AG08396 (cell line): ENCODE measurements around the gene OR8U1.
A peak's percentile ranks its signal among the peaks of the same experiment; 100 is the strongest.
"Not testable (repeated sequence)": the region's sequence is repeated elsewhere in the genome, so short reads cannot be mapped to it uniquely, and the experiment has no call there.

Experiments
- DNase-seq: peaks from one replicate; pipeline ENCODE4 v3.0.0; 2012; ENCODE audit warnings: low spot score, mixed read lengths

Gene OR8U1

DNA sequence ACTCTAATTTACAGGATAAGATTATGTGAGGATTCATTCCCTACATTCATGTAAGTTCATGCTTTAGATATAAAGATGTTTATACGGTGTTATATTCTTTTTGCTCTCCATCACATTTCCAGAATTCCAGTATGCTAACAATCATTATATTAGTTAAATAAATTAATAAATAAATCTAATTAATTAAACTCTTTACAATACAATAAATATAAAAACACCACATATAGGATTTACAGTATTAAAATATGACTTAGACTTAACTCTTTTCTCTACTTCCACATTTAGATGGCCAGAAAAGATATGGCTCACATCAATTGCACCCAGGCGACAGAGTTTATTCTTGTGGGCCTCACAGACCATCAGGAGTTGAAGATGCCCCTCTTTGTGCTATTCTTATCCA lies at the start of gene OR8U1:
OR8U1 (plus strand) TSS at position 301 of the 400 bp plus-strand sequence; CDS start at position 301, 0 bp downstream.
- no peak for DNase-seq

GRCh38 chr11:56331861-56332491 lies 43.4 kb upstream of the OR8U1 start:
- DNase-seq: peak; percentile 2

DNA sequence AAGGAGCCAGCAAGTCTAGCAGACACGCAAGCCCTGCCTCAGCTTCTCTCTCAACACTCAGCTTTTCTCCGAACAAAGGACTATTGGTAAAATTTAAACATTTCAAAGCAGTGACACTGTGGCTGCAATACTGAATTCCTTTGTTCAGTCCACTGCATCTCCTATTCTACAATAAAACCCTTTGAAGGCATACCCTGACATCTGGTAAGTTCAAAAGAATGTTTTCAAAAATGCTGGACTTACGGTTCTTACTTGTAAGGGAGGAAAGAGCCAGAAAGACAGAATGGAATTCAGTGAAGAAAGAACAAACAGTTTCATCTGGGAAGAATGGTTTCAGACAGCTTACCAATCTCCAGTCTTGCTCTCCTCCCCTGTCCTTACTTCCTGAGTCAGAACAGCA lies 42.3 kb upstream of the OR8U1 start:
- no peak for DNase-seq

- no peak for DNase-seq
These were observed 35.1 kb upstream of the OR8U1 start for GRCh38 chr11:56340289-56340688.

- no peak for DNase-seq
These were observed 29.7 kb upstream of the OR8U1 start, which contains the start of gene OR8K1 for GRCh38 chr11:56345739-56346138. TSS of gene OR8K1 (plus strand) at chr11:56346039. CDS start at chr11:56346039, 0 bp downstream.

GRCh38 chr11:56353991-56354390 lies 21.4 kb upstream of the OR8U1 start, which contains the start of gene OR8J1:
TSS of gene OR8J1 (plus strand) at chr11:56354291. CDS start at chr11:56360247, 5,956 bp downstream.
- no peak for DNase-seq

GRCh38 chr11:56380120-56380519 lies 4.7 kb downstream of the OR8U1 start:
- no peak for DNase-seq

DNA sequence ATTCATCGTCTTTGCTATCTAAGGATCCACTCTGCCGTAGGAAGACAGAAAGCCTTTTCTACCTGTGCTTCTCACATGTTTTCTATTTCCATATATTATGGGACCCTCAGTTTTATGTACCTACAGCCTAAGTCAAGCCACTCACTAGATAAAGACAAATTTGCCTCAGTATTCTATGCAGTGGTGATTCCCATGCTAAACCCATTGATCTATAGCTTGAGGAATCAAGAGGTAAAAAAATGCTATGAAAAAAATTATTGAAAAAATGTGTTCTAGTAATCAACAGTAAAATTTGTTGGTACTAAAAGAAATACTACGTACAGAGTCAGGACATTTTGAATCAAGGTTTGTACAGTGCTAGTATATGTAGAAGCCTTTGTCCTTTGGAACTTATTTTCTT lies 19.0 kb downstream of the OR8U1 start:
- DNase-seq: no peak

DNA sequence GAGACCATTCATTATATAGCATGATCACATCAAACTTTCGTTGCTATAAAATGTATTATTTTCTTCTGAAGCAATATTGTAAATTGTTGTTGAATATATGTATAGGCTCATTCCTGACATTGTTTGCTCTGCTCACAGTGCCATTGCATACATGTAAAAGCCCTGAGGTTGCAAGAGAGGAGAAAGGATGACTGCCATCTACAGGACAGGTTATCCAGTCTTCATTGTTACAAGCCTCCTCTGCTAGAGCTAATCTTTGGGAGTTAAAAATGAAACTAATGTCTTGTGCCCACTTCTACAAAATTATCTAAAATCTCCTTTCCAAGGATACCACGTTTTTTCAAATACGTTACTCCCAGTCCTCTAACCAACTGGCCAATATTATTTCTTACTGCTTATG lies 20.6 kb downstream of the OR8U1 start:
- no peak for DNase-seq

DNA sequence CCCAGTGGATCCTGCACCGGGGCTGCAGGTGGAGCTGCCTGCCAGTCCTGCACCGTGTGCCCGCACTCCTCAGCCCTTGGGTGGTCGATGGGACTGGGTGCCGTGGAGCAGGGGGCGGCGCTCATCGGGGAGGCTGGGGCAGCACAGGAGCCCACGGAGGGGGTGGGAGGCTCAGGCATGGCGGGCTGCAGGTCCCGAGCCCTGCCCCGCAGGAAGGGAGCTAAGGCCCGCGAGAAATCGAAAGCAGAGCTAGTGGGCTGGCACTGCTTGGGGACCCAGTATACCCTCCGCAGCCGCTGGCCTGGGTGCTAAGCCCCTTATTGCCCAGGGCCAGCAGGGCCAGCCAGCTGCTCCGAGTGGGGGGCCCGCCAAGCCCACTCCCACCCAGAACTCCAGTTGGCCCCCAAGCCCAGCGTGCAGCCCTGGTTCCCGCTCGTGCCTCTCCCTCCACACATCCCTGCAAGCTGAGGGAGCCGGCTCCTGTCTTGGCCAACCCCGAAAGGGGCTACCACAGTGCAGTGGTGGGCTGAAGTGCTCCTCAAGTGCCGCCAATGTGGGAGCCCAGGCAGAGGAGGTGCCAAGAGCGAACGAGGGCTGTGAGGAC lies 26.5 kb downstream of the OR8U1 start:
- not testable (repeated sequence) for DNase-seq

GRCh38 chr11:56404393-56404792 lies 29.0 kb downstream of the OR8U1 start:
- no peak for DNase-seq

GRCh38 chr11:56410801-56411200 lies 35.4 kb downstream of the OR8U1 start:
- no peak for DNase-seq

DNA sequence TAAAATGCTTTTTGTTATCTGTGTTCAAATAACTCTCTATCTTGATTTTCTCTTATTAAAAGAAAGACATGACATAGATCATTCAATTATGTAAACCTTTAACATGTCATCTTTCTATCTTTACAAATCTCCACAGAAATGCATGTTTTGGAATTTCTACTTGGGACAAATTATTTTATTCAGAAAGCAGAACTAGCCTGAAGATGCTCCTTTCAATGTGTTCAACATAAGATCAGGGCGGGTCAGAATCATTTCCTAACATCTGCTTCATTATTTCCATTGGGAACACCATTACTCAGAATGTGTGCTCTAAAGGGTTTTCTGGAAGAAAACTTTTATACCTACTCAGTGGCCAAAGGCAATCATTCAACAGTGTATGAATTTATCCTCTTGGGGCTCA lies 37.0 kb downstream of the OR8U1 start, which contains the start of gene OR5AL1:
OR5AL1 (plus strand) TSS at position 301 of the 400 bp plus-strand sequence.
- no peak for DNase-seq
